Gastroesophageal sphincter (tissue), 2 donors: Measurements from ENCODE around the gene JDP2.

Source experiments
- POLR2A ChIP-seq, 2 donors: fragments of 450-650 bp; IDR thresholded peaks; one replicate each; pipeline ENCODE4 v1.6.1; 2017; ENCODE audit warnings: antibody characterized with exemption in 2 of 2, mild to moderate bottlenecking in 2 of 2, moderate library complexity in 1 of 2
- POLR2AphosphoS5 ChIP-seq: sonication (generic); formaldehyde crosslinking; IDR thresholded peaks from one replicate; pipeline ENCODE4 v1.6.1; 2017; ENCODE audit warnings: antibody characterized with exemption

- TF ChIP-seq POLR2A (IDR thresholded peaks at IDR 0.05) = no peak
- TF ChIP-seq POLR2AphosphoS5 = no peak
Measured at GRCh38 chr14:75383721-75384120, 44.1 kb upstream of the JDP2 start.
